GM12878 (cell line): ENCODE results near the gene RNU6-1. TPM values are rescaled to one million over a fixed set of nuclear protein-coding genes. Genes with fewer than 3 reads are reported as not detected.

Experiments
- ATAC-seq: fragments of 200-7000 bp; cut with Tn5 transposase; 3 replicates; pipeline ENCODE4 v1.9.1; 2020; ENCODE audit warnings: mild to moderate bottlenecking, moderate library complexity
- BruUV-seq: library from RNA; stranded (reverse); fragments of 400-500 nt; replicated peaks from 2 replicates; lab custom pipeline; 2021; lab: Mats Ljungman, UMichigan
- CTCF ChIA-PET: fragments of 300-600 bp; sonication (Branson Sonifier 250); formaldehyde crosslinking; extraction: SDS; loops from one replicate; lab custom pipeline; 2021; ENCODE audit warnings: inconsistent platforms; lab: Yijun Ruan, JAX
- POLR2A ChIA-PET: fragments of 350-600 bp; formaldehyde crosslinking; extraction: SDS; loops from one replicate; lab custom pipeline; 2021; ENCODE audit warnings: inconsistent platforms; lab: Charles Lee
- RAD21 ChIA-PET: fragments of 300-600 bp; sonication (Branson Sonifier 250); formaldehyde crosslinking; loops from one replicate; lab custom pipeline; 2023; ENCODE audit warnings: antibody characterized with exemption; ENCODE audit not compliant: unreplicated experiment; lab: Charles Lee
- SMC1A ChIA-PET: fragments of 300-600 bp; sonication (Branson Sonifier 250); formaldehyde crosslinking; loops from one replicate; lab custom pipeline; 2023; ENCODE audit not compliant: unreplicated experiment, uncharacterized antibody; lab: Charles Lee
- DNase-seq: peaks from one replicate; pipeline ENCODE4 v3.0.0-alpha.2; 2011; ENCODE audit warnings: low read depth, low spot score
- FAIRE-seq: peaks from 3 replicates; lab custom pipeline; 2011; peaks lifted over from hg19 to GRCh38; lab: Jason Lieb, UNC
- H2AFZ ChIP-seq: 2 replicates; pipeline ENCODE4 v1.6.0; 2011; ENCODE audit warnings: low read depth, low read length, control low read depth; ENCODE audit not compliant: control insufficient read depth
- H3K27ac ChIP-seq: 2 replicates; pipeline ENCODE4 v1.5.1; 2011; ENCODE audit warnings: control low read depth; ENCODE audit not compliant: control insufficient read depth, insufficient read depth
- H3K27me3 ChIP-seq, 2 experiments: replicated peaks in 1 of 2; 2 replicates each; pipeline versions ENCODE4 v1.6.0 to v1.6.1; 2011; ENCODE audit warnings: low read length in 1 of 2; ENCODE audit not compliant: control insufficient read depth in 2 of 2, insufficient read depth in 2 of 2
- H3K36me3 ChIP-seq, 2 experiments: 2 replicates each; pipeline ENCODE4 v1.5.1; 2011; ENCODE audit warnings: low read length in 1 of 2; ENCODE audit not compliant: control insufficient read depth in 2 of 2, insufficient read depth in 2 of 2
- H3K4me1 ChIP-seq: 2 replicates; pipeline ENCODE4 v1.6.1; 2011; ENCODE audit warnings: mild to moderate bottlenecking, low read length, moderate library complexity, mixed read lengths; ENCODE audit not compliant: control insufficient read depth, insufficient read depth
- H3K4me2 ChIP-seq: 2 replicates; pipeline ENCODE4 v1.6.0; 2011; ENCODE audit warnings: control low read depth; ENCODE audit not compliant: control insufficient read depth, insufficient read depth
- H3K4me3 ChIP-seq: fragments of 200-600 bp; sonication (generic); 2 replicates; pipeline ENCODE4 v1.5.1; 2016
- H3K79me2 ChIP-seq: 2 replicates; pipeline ENCODE4 v1.6.0; 2011; ENCODE audit warnings: low read length; ENCODE audit not compliant: control insufficient read depth, insufficient read depth
- H3K9ac ChIP-seq: 2 replicates; pipeline ENCODE4 v1.8.0; 2011; ENCODE audit warnings: low read length, control low read depth, mixed read lengths; ENCODE audit not compliant: control insufficient read depth, insufficient read depth
- H3K9me3 ChIP-seq: replicated peaks from 3 replicates; pipeline ENCODE4 v1.5.1; 2011; ENCODE audit warnings: mild to moderate bottlenecking, low read length; ENCODE audit not compliant: control insufficient read depth, insufficient read depth
- H4K20me1 ChIP-seq: 2 replicates; pipeline ENCODE4 v1.6.0; 2011; ENCODE audit not compliant: control insufficient read depth, insufficient read depth
- HDAC6 ChIP-seq: fragments of 200-600 bp; sonication (generic); IDR thresholded peaks from one replicate; pipeline ENCODE4 v1.8.0; 2017; ENCODE audit warnings: antibody characterized with exemption; ENCODE audit not compliant: unreplicated experiment
- SUZ12 ChIP-seq: fragments of 200-600 bp; sonication (generic); IDR thresholded peaks from one replicate; pipeline ENCODE4 v1.6.1; 2018; ENCODE audit warnings: antibody characterized with exemption, mild to moderate bottlenecking; ENCODE audit not compliant: unreplicated experiment
- WGBS: methylation state at CpG from one replicate; pipeline ENCODE4 v1.1.6; 2016; ENCODE audit warnings: low lambda C conversion rate; ENCODE audit not compliant: insufficient replicate concordance, insufficient coverage; ENCODE audit errors: missing lambda C conversion rate; 5-methylcytosine and 5-hydroxymethylcytosine counted together
- in situ Hi-C: fragments of 300-500 bp; cut with MboI; formaldehyde crosslinking; loops from 9 replicates; pipeline ENCODE4 v1.14.3; 2018; ENCODE audit warnings: mixed read lengths
- intact Hi-C: fragments of 100-400 bp; cut with micrococcal nuclease; formaldehyde crosslinking; loops from one replicate; pipeline ENCODE4 v1.14.2; 2022; ENCODE audit not compliant: unreplicated experiment
- polyA plus RNA-seq, 11 experiments: library from polyadenylated mRNA; depleted of rRNA in 4 of 11; unstranded in 6 of 11; stranded (reverse) in 5 of 11; fragments of >200 nt; fragmentation: Nextera tagmentation in 4 of 11; fragmentation: Illumina TruSeq in 1 of 11; extraction: Ambion mirVana in 4 of 11; extraction: Trizol in 1 of 11; gene quantifications; 1 replicate in 1 of 11; 2 replicates in 10 of 11; pipeline versions ENCODE4 v1.2.1 to v1.2.3, GENCODE V29; 2011 to 2016; ENCODE audit warnings: inconsistent platforms in 2 of 11, missing spikeins in 2 of 11, low read depth in 1 of 11
- total RNA-seq, 4 experiments: library from RNA; depleted of rRNA in 3 of 4; stranded (reverse); fragments of >200 nt in 3 of 4; fragmentation: Illumina TruSeq in 1 of 4; extraction: Trizol in 1 of 4; gene quantifications; 2 replicates each; pipeline versions ENCODE4 v1.2.1 to v1.2.3, GENCODE V29; 2013 to 2021
- TF ChIP-seq, protein P1 (sequence below): fragments of 450-650 bp; IDR thresholded peaks from 2 replicates; pipeline ENCODE4 v1.6.1; 2016; ENCODE audit warnings: mild to moderate bottlenecking

Gene RNU6-1
- total and polyA plus RNA-seq, 10 of the 15 experiments (the other 5 are each of a cell fraction or from before 2014, with no cell fraction given) = not detected

GRCh38 chr15:67823314-67824196 lies 16.3 kb downstream of the RNU6-1 start:
- WGBS = 17% methylated on average over 56 of the region's 94 CpGs
- ATAC-seq (peak; percentile 26), FAIRE-seq (no peak), DNase-seq (no peak)
- Histone ChIP-seq H3K4me1 (no peaks in the 10 kb centered on the region), H4K20me1 (no peaks in the 10 kb centered on the region), H3K27ac (no peak overlapping the region), H3K36me3 (no peaks in the 10 kb centered on the region), H3K4me2 (peak overlapping the region; percentile 48; the same call in 1 of the 2 replicates), H3K9me3 (peaks cover 7% of the 10 kb centered on the region; the same call in 1 of the 3 replicates), H3K27me3 (peaks cover 29 to 38% of the 10 kb centered on the region in 2 experiments), H3K4me3 (no peak overlapping the region), H2AFZ (no peak overlapping the region), H3K9ac (no peak overlapping the region), H3K79me2 (no peaks in the 10 kb centered on the region)
- TF ChIP-seq SUZ12 (peak; percentile 95), HDAC6 (peak; percentile 81)
- TF ChIP-seq, protein P1, sequence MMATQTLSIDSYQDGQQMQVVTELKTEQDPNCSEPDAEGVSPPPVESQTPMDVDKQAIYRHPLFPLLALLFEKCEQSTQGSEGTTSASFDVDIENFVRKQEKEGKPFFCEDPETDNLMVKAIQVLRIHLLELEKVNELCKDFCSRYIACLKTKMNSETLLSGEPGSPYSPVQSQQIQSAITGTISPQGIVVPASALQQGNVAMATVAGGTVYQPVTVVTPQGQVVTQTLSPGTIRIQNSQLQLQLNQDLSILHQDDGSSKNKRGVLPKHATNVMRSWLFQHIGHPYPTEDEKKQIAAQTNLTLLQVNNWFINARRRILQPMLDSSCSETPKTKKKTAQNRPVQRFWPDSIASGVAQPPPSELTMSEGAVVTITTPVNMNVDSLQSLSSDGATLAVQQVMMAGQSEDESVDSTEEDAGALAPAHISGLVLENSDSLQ = no peak
- SMC1A ChIA-PET = interaction anchor here (1.0 kb wide), 1 partner anchor 42 kb away, joined by 3 read pairs; no protein-coding TSS in a partner anchor
- in situ Hi-C loops = no loop called here
- POLR2A ChIA-PET = no interaction called here
- RAD21 ChIA-PET = no interaction called here
- intact Hi-C loops = no loop called here
- BruUV-seq = no TSS peak
- CTCF ChIA-PET = interaction anchor here (1.8 to 2.4 kb wide), 2 partner anchors 39 to 322 kb away, joined by 5 read pairs; no protein-coding TSS in a partner anchor
